HG03432 (cell line): Measurements from ENCODE around the gene NPAS3.

Experiments
- ATAC-seq: cut with Tn5 transposase; IDR thresholded peaks from one replicate; pipeline ENCODE4 v1.9.1; 2021; ENCODE audit warnings: mild to moderate bottlenecking, moderate library complexity; ENCODE audit not compliant: unreplicated experiment

NPAS3 gene

DNA sequence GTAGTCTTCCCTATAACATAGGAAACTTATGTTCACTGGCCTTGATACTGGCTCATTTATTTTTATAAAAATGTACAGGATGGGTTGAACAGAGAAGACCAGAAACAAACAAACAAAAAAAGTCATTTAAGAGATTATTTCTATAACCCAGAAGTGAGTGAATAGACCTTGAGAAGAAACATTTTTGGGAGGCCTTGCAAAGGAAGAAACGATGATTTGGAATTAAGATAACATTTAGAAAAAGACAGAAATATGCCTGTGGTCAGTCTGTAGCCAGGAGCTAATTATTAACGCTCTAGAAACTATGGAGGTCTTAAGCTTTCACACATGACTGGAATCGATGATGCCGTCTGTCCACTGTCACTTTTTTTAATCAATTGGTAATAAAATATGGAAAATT, 748.2 kb downstream of the NPAS3 start:
- no peak for ATAC-seq

DNA sequence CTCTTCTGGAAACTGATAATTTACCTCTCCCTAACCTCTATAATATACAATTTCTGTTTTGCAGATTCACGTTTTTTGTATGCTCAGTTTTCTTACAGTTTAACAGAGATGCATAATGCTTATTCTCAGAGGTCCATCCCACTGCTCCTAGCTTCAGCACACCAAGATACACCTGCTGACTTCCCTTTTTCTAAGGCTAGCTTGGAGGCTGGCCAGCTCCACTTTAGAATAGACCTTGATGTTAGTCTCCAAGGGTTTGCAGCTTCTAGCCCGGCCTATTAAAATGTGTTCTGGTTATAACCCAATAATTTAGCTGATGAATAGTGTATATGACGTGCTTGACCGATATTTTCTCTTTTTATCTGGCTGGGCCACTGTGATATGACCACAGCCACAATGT, 751.0 kb downstream of the NPAS3 start:
- no peak for ATAC-seq

DNA sequence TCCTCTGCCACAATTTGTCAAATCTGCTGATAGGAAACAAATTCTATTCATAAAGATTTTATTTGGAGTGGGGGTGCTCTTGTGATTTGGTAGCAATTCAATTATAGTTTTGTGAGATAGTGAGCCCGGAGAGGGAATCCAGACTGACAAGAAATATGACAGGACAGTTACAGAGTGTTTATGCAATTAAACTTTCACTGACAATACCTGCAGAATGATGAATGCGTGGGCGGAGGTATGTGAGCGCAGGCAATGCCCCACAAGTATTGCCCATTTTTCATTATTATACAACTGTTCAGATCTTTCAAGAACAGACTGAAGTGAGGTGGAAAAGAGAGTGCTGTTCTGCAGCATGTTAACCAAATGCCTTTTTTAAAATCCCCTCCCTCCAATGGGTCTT, 753.2 kb downstream of the NPAS3 start:
- no peak for ATAC-seq

DNA sequence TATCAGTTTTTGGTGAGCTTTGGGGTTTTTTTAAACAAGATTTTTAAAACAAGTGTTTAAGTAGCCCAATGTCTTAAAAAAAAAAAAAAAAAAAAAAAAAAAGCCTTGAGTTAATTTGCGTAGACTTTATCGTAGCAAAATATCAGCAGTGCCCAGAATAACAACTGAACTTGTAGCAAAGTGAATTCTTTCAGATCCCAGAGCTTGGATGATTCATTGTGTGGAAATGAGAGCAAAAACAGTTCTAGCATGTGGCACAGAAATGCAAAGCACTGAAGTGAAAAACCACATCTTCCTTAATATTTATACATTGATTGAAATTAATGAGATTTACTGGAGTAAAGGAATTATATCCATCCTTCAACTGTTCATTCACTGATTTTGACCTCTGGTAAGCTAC, 754.1 kb downstream of the NPAS3 start:
- no peak for ATAC-seq

DNA sequence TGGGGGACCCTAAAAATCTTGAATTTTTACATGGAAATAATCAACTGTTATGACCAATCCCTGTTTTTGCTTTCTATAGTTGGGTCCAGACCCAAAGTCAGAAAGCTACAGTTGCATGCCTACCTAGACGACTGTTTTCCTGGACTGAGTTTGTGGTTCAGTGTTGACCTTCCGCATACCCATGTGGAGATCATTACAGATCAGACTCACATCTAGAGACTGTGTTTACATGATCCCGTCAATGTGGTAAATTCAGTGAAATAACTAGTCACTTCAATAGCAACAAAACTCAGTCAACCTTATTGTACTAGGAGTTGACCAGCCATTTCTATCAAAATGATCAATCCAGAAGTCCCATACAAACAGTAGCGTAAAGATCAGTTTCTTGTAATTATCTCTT, 754.6 kb downstream of the NPAS3 start:
- ATAC-seq: no peak

DNA sequence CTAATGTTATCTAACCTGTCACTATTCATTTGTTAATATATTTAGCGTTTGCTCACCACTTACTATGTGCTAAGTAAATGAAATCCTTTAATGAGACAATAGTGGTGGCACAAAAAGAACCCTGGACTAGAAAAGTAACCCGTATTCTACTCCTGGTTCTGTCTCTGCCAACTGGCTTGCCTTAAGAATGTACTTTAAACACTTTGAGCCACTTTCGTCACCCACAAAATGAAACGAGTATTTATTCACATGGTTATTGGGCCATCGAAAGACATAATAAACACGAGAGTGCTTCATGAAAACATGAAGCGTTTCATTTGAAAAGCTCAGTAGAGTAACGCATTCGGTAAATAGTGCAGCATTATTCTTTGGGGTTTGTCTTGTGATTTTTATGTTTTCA, 757.5 kb downstream of the NPAS3 start:
- ATAC-seq: no peak

DNA sequence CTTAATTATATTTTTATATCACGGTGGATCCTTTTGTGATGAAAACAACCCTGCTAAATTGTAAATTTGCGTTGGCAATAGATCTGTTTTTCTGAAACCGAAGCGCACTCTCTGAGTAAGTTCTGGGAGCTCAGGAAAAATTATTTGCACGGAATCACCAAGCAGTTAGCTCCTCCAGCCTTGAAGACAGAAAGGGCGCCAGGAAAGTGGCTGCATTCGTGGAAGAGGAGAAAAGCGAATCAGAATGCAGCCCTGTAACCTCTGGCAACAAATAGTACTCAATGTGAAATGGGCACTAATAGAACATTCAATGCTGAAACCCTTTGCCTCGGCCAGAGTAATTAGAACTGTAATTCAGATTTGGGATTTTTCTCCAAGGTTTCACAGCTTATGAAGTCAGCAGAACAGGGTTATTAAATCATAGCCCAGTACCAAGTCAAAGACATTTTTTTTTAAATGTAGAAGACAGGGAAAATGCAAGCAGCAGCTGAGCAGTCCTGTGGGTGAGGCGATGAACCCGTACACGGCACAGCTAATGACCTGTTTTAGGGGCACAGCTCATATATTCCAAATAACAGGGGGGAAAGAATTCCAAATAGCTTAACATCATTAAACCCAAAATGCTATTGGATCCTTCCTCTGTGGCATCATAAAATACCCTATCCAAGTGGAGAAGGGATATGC, 760.8 kb downstream of the NPAS3 start:
- ATAC-seq: no peak

DNA sequence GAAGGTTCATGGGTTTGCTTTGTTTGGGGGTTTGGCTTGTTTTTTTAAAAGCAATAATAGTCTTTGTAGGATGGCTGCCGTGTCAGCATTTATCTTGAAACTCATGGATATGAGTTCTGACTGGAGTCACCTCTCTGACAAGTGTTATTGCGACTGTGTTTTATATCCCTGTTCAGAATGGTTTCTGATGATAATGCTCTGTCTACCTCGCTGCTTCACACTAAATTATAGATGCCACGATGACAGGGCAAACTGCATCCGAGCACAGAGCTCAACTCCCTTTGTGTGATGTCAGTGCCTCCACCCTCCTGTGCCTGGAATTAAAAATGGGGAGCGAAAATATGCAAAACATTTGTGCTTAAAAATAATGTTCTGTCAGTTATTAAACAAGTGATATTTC, 761.4 kb downstream of the NPAS3 start:
- ATAC-seq: no peak

DNA sequence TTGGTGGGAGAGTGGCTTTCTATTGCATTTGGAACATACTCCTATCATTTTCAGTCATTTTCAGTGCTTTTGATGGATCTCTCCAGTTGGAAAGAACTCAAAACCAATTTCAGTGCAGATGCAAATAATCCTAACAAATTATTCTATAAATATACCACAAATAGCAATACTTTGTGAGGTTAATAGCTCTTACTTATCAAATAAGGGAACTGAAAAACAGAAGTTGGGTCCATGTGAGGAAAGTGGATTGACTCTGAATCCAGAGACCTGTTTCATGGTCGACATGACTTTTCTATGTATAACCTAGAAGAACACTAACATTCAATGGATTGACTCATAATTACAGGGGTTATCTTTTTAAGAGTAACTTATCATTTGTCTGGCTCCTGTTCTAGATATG, 763.6 kb downstream of the NPAS3 start:
- no peak for ATAC-seq

DNA sequence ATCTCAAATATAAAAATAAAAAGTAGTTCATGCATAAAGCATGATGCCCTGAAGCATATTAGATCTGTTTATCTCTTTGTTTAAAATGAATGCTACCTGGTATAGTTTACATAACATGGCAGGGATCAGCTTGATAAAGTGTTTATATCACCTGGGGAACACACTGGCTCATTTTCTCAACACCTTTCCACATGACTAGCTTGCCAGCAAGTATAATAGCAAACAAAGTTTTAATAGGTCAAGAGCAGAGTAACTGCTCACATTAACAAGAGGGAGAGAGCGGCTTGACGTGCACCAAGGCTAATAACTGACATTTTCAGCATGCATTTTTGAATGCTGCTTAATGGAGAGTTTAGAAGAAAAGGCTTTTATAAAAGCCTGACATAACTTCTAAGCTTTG, 765.8 kb downstream of the NPAS3 start:
- no peak for ATAC-seq

DNA sequence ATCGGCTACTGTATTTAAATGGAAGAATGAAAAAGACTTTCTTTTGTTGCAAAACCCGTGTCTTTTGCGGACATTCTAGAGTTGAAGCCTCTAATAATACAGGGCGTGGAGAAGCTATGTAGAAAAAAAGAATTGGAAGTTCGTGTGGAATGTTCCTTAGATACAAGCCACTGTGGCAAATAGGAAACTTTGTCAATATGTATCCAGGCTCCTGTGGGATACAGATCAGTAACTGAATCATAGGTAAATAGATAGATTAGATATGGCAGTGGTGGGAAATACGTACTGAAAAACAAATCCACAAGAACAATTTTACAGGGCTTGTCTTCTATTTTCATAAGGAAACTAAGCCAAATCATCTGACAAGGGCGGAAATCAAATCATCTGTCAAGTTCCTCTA, 766.8 kb downstream of the NPAS3 start:
- no peak for ATAC-seq

DNA sequence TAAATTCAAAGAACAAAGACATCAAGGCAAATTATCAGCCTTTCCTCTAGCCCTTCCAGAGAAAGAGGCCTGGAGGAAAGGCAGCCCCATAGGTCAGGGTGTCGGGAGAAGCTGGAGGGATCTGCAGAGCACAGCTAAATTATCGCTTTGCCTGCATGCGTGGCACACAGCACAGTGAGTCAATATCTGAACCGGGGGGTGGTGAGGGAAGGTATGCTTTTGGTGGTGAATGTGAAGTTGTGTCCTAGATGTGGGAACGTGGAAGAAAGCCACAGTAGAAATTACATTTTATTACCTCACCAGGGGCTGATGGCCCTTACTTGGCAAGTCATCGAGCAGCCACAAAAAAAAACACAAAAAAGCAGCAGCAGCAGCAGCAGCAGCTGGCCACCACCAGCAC, 769.0 kb downstream of the NPAS3 start:
- ATAC-seq: no peak

DNA sequence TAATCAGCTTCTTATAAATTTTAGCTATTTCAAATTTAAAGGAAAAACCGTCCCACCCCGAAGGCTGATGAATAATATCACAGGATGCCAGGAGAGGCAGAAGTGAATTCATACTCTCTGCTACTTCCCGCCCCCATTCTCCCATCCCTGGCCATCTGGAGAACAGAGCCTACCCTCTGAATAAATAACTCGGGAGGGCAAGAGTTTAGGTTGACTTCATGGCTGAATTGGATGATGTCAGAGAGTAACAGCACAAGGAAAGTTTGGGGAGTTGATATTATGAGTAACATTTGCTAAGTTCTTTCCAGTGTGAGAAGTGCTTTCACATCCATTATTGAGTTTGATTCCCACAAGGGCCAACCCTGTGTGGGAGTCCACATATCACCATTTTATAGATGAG, 770.6 kb downstream of the NPAS3 start:
- ATAC-seq: no peak

DNA sequence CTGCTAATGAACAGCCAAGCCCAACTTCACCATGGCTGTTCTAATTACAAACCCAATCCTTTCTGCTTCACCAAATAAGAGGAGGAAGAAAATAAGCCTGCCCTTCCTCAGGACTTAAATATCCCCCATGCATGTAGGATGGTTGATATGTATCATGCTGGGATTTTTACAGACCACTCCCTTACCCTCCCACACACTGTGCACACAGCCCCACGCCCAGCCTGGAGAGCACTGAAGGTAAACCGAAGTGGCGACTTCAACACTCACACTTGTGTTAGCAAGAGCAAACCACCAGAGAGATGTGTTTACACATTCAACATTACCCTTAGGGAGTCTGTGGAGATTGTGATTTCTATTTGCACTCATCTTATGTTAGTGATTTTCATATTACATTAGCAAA, 771.0 kb downstream of the NPAS3 start:
- ATAC-seq: no peak

DNA sequence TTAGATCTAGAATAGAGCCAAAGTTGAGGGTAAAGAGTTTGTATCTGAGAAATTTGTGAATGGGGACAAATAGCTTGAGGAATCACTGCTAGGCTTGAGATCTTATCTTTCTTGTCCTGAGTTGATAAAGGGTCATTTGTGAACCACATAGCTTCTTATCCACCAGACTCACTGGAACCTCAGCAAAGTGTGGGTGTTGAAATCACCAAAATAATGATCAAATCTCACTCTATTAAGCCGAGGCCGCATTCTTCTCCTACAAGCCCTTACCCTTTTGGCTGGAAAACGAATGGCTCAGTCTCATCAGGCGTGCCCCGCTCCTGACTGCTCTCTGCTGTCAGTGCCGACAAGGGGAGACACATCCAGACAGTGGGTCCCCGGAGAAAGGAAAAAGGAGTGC, 771.6 kb downstream of the NPAS3 start:
- ATAC-seq: no peak

DNA sequence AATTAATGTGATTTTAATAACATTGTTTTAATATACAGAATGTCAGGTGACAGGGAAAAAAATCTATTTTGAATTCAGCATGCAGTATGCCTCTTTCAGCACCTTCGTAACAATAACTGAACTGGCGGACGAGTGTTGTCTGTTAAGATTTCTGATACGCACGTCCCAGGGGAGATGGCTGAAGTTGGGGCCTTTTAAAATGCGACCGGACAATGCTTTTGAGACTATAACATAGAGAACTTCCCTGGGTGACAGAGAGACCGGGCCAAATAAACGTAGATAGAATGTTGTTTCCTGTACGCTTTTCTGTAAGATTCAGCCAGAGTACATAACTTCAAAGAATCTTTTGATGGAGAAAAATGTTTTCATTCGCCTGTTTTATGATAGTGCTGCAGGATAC, 772.5 kb downstream of the NPAS3 start:
- no peak for ATAC-seq

DNA sequence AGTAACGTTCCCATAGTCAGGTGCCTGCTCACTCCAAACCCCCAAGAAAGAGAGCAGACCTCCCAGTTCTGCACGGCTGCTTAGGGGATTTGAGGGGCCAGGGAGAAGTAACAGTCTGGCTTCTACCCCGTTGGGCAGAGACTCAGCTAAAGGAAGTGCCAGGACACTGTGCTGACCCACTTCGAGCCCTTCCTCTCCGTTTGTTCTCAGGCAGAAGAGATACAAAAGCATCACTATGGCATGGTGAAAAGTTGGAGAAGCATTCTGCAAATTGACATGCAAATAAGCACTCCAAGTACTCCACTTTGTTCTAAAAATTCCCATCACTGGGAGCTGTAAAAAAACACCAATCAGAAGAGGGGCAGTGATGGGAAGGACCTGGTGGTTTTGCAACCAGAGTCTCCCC, 773.1 kb downstream of the NPAS3 start:
- no peak for ATAC-seq

DNA sequence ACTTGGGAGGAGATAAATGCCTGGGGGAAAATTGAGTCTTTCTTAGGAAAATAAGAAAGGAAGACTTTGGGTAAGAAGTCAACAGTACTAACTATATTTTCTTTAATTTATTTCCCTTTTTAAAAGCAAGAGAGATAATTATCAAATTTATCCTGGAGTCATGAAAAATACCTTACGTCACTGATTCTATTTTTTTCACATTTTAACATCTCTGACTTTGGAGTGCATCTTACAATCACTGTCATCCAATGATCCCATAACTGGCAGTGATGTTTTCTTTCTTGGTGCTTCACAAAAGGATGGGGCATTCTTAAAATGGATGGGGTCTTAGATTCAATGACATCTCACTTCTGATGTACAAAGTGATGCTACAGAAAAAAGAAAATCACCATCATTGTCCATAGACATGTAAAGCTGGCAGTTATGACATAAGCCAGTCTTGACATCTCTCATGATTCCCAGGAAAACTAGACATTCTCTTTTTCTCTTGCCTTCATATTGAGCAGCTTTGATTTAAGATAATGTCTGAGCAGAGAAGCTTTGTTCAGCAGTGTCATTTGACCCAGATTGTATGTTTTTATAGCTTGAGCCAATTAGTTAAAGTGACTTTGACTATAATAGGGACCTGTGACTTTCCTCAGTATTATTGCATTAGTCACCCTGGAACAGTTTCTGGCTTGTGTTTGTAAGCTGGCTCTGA, 776.0 kb downstream of the NPAS3 start:
- no peak for ATAC-seq

DNA sequence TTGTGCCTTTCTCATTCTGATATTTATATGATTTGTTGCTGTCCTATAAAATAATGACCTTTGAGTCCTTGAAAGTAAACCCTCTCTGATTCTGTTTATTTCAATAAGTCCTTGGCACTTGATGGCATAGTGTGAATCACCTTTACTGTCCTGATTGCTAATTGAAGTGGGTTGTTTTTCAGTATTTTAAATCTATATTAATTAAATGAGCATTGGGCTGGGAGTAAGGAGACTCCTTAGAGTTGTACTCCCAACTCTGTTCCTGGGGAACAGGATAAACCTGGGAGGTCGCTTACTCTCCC, 776.5 kb downstream of the NPAS3 start:
- no peak for ATAC-seq

DNA sequence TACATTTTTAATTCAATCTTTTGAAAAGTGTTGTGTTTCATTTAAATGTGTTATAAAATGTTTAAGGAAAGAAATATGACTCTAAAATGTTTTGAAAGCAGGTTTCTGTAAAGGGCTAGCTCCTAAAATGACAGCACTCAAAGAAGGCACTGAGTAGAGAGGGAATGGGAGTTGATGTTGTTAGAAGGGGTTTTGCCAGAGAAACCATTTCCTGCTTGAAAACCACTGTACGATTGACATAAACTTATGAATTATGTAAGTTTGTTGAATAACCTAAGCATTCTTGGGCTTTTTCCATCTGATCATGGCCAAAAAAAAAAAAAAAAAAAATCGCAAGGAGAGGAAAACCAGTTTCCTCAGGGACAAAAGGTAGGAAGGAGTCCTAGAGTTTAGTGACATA, 778.2 kb downstream of the NPAS3 start:
- ATAC-seq: no peak

DNA sequence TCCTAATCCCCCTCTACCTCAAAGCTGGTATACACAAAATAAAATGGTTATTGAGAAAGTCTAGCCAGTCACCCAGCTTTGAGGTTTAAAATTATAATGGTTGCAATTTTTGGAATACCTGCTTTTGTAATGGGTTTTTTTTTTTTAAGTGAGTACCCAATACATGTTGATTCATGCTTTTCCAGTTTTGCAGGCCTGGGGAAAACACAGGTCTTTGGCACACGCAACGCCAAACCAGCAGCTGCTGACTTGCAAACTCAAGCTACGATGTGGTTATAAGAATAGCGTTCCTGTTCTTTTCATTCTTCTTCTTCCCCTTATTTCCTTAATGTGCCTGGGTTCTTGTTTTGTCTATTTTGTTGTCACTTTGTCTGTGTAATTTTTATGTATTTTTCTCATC, 779.2 kb downstream of the NPAS3 start:
- ATAC-seq: no peak

DNA sequence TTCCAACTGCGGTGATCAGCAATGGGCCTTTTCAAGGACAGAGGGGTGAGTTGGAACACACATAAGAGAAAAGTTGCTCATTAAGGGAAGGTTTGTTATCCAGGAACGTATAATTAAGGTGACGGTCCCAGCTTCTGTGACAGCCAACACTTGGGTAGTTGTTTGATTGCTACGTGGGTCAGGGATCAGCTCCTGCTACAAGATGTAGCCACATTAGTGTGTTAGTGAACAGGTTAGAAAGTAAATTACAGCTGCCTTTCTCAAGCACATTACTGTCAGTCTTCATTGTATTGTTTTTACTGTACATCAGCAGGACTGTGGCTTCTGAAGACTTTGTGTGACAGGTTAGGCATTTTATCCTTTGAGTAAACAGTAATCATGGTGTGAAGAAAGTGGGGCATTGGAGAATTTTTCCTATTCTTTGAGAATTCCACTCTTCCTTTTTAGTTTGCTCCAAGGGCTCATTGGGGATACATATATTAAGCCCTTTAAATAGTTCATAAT, 781.7 kb downstream of the NPAS3 start:
- no peak for ATAC-seq

DNA sequence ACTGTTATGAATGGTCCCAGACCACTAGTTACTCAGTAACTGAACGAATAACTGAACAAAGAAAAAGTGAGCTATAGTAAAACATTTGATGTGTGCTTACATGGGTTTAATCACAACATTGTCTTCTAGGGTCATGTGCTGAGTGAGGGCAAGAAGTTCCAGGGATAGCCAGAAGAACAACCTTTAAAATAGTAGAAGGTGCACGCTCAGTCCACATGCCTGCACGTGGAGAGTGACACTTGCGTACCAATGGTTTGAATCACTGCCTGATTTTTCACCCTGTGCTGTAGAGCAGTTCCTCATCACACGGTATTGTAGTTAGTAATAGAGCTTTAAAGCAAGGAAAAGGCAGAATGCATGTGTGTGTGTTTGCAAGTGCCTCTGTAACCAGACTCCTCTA, 788.0 kb downstream of the NPAS3 start:
- no peak for ATAC-seq
